OCI-LY3 (cell line): Measurements from ENCODE around the gene SNAI1.

Source experiments
- EZH2phosphoT487 ChIP-seq: fragments of 200-600 bp; shearing (Covaris generic); IDR thresholded peaks from 2 replicates; pipeline ENCODE4 v1.6.1; 2018; ENCODE audit warnings: antibody characterized with exemption, mixed run types, low read depth
- TF ChIP-seq, protein P1 (sequence below): fragments of 200-600, 300-600 bp; sonication (generic); IDR thresholded peaks from 2 replicates; pipeline ENCODE4 v1.5.1; 2014; ENCODE audit warnings: antibody characterized with exemption, low read length, low read depth

DNA sequence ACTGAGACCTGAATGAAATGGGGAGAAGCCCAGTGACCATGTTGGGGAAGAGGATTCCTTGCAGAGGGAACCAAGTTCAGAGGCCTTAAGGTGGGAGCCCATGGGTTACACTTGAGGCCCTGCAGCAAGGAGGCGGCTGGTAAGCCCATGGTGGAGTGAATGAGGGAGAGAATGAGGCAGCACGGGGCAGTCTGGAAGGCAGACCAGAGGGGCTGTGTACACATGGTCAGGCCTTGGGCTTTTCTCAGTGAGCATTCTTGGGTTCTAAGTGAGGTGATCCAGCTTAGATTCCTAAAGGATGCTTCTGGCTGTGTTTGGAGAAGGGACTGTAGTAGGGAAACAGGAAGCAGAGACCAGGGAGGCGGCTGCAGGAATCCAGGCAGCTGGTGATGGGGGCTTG lies 27.6 kb upstream of the SNAI1 start:
- TF ChIP-seq, protein P1, sequence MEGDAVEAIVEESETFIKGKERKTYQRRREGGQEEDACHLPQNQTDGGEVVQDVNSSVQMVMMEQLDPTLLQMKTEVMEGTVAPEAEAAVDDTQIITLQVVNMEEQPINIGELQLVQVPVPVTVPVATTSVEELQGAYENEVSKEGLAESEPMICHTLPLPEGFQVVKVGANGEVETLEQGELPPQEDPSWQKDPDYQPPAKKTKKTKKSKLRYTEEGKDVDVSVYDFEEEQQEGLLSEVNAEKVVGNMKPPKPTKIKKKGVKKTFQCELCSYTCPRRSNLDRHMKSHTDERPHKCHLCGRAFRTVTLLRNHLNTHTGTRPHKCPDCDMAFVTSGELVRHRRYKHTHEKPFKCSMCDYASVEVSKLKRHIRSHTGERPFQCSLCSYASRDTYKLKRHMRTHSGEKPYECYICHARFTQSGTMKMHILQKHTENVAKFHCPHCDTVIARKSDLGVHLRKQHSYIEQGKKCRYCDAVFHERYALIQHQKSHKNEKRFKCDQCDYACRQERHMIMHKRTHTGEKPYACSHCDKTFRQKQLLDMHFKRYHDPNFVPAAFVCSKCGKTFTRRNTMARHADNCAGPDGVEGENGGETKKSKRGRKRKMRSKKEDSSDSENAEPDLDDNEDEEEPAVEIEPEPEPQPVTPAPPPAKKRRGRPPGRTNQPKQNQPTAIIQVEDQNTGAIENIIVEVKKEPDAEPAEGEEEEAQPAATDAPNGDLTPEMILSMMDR, result no peak
- no peak for TF ChIP-seq EZH2phosphoT487
